GM12892 (cell line): ENCODE results near the gene YES1. TPM values are rescaled to one million over a fixed set of nuclear protein-coding genes. Genes with fewer than 3 reads are reported as not detected.

ENCODE experiments used
- DNase-seq: peaks from one replicate; pipeline ENCODE4 v3.0.0; 2011; ENCODE audit not compliant: insufficient read length
- FAIRE-seq: peaks from 2 replicates; lab custom pipeline; 2011; peaks lifted over from hg19 to GRCh38; lab: Jason Lieb, UNC
- POLR2A ChIP-seq: IDR thresholded peaks from 2 replicates; pipeline ENCODE4 v1.6.1; 2011; ENCODE audit warnings: low read depth, low read length, control low read depth
- POLR2AphosphoS5 ChIP-seq: IDR thresholded peaks from 2 replicates; pipeline ENCODE4 v1.6.1; 2011; ENCODE audit warnings: low read depth, low read length, control low read depth
- TAF1 ChIP-seq: IDR thresholded peaks from 2 replicates; pipeline ENCODE4 v1.6.1; 2011; ENCODE audit warnings: low read depth, mild to moderate bottlenecking, control low read depth, low read length, borderline replicate concordance
- polyA plus RNA-seq: library from polyadenylated mRNA; unstranded; fragments of >200 nt; gene quantifications from one replicate; pipeline ENCODE4 v1.2.1, GENCODE V29; 2012; ENCODE audit warnings: missing spikeins, inconsistent platforms; ENCODE audit not compliant: missing spikeins

Gene YES1
- 2.4 TPM for polyA plus RNA-seq

GRCh38 chr18:811892-812375, at the start of gene YES1:
TSS of gene YES1 (minus strand) at chr18:812242. CDS start at chr18:756827, 55,415 bp downstream.
- TF ChIP-seq POLR2A (no peak), TAF1 (no peak), POLR2AphosphoS5 (no peak)
- peak; percentile 77 for FAIRE-seq

DNA sequence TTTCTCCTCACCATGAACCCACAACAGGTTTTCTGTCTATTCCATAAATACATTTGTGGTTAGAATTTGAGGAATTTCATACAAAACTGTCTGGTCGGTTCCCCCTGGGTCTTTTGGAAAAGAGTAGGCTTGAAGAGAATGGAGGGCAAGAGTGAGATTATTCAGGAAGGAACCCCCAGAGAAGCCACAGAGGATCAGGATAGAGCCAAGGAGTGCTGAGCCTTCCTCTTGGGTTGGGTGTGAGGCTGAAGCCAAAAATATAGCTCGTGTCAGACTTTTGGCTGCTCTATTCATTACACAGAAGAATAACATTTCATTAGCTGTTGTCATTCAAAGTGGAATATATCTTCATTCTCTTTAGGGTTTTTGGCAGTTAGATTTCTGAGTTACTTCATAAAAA, 45.9 kb upstream of the YES1 start:
- TF ChIP-seq TAF1 (no peak), POLR2AphosphoS5 (no peak), POLR2A (no peak)
- DNase-seq (no peak), FAIRE-seq (no peak)

More at GRCh38 chr18:811892-812375, at the start of gene YES1:
- DNase-seq = no peak

DNA sequence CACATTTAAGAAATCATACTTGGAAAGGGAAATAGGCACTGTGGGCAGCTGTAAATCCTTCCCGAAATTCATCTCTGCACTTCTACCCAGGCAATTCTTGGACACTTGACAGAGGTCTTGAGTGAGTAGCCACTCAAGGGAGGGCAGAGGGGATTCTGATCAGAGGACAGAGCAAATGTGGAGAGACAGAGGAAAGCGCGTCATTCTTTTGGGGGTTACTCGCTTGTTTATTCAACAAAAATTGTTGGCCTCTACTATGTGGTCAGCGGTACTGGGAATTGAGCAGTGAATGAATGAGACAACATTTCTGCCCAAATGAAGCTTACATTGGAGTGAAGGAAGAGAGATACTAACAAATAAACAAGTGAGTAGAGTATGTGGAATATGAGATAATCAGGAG, 41.4 kb upstream of the YES1 start:
- DNase-seq (no peak), FAIRE-seq (no peak)
- TF ChIP-seq POLR2A (no peak), TAF1 (no peak), POLR2AphosphoS5 (no peak)

GRCh38 chr18:850960-851359, 38.9 kb upstream of the YES1 start:
- TF ChIP-seq POLR2A (no peak), TAF1 (no peak), POLR2AphosphoS5 (no peak)
- no peak for FAIRE-seq
- no peak for DNase-seq

GRCh38 chr18:849021-849420, 37.0 kb upstream of the YES1 start:
- TF ChIP-seq TAF1 (no peak), POLR2AphosphoS5 (no peak), POLR2A (no peak)
- FAIRE-seq = no peak
- DNase-seq = no peak

GRCh38 chr18:848062-848861, 36.2 kb upstream of the YES1 start:
- FAIRE-seq = no peak
- TF ChIP-seq POLR2AphosphoS5 (no peak), POLR2A (no peak), TAF1 (no peak)
- no peak for DNase-seq

GRCh38 chr18:845152-845819, 33.2 kb upstream of the YES1 start:
- TF ChIP-seq POLR2A = no peak
- TF ChIP-seq TAF1 = no peak
- DNase-seq (no peak), FAIRE-seq (no peak)

DNA sequence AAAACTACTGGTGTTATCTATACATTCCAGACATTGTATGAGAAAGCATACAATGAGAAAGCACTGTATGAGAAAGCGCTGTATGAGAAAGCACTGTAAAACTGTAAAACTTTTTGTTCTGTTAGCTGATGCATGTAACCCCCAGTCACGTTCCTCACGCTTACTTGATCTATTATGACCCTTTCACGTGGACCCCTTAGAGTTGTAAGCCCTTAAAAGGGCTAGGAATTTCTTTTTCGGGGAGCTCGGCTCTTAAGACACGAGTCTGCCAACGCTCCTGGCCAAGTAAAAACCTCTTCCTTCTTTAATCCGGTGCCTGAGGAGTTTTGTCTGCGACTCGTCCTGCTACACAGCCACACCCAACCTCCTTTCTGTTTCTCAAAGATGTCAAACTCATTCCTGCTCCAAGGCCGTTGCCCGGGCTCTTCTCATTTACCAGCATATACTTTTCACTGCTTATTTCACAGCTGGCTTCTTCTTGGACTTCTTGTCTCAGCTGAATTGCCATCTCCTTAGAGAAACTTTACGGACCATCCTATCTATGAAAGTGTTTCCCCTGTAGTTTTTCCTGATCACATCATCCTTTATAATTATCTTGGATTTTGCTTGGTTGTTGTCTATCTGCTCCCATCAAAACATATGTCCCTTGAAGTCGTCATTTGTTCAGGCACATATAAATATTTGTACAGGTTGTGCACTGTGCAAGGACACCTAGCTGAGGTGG, 29.8 kb upstream of the YES1 start:
- TF ChIP-seq POLR2AphosphoS5 (no peak), POLR2A (no peak), TAF1 (no peak)
- DNase-seq = no peak
- FAIRE-seq = no peak

DNA sequence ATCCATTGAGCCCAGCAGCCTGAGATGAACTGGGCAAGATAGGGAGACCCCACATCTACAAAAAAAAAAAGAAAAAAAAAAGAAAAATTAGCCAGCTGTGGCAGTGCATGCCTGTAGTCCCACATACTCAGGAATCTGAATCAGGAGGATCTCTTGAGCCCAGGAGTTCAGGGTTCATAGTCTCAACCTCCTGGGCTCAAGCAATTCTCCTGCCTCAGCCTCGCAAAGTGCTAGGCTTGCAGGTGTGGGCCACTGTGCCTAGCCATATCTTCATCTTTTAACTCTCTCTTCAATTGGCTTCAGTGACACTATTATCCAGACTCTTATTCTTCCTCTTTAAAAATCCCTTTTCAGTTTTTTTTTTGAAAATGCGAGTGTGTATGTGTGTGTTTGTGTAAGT, 28.5 kb upstream of the YES1 start:
- DNase-seq (no peak), FAIRE-seq (no peak)
- no peak for TF ChIP-seq TAF1
- no peak for TF ChIP-seq POLR2A
- TF ChIP-seq POLR2AphosphoS5 = no peak

GRCh38 chr18:840023-840408, 28.0 kb upstream of the YES1 start:
- FAIRE-seq = no peak
- no peak for DNase-seq

More at GRCh38 chr18:840023-840408, 28.0 kb upstream of the YES1 start:
- TF ChIP-seq TAF1 (no peak), POLR2AphosphoS5 (no peak), POLR2A (no peak)
